GM18505 (cell line): ENCODE results near the gene BMP15.

ENCODE experiments used
- ATAC-seq: cut with Tn5 transposase; IDR thresholded peaks from one replicate; pipeline ENCODE4 v1.9.1; 2021; ENCODE audit not compliant: unreplicated experiment
- POLR2A ChIP-seq: IDR thresholded peaks from 4 replicates; pipeline ENCODE4 v1.6.1; 2011; ENCODE audit warnings: borderline replicate concordance; ENCODE audit not compliant: insufficient read depth, insufficient read length; ENCODE audit errors: extremely low read depth

BMP15 gene

GRCh38 chrX:50942471-50942870 is 31.9 kb downstream of the BMP15 start:
- TF ChIP-seq POLR2A, result no peak
- ATAC-seq, result no peak

GRCh38 chrX:50952406-50952805 is 41.9 kb downstream of the BMP15 start:
- ATAC-seq, result no peak
- TF ChIP-seq POLR2A, result no peak

DNA sequence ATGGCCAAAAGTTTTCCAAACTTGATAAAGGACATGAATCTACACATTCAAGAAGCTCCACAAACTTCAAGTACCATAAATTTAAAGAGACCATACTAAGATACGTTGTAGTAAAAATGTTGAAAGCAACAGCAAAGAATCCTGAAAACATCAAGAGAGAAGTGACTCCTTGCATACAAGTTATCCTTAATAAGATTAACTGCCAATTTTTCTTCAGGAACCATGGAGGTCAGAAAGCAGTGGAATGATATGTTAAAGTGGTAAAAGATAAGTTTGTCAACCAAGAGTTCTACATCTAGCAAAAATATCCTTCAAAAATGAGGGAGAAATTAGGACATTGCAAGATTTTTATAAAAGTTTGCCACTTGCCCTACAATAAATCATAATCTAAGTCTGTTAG is 43.3 kb downstream of the BMP15 start:
- ATAC-seq, result no peak
- no peak for TF ChIP-seq POLR2A

DNA sequence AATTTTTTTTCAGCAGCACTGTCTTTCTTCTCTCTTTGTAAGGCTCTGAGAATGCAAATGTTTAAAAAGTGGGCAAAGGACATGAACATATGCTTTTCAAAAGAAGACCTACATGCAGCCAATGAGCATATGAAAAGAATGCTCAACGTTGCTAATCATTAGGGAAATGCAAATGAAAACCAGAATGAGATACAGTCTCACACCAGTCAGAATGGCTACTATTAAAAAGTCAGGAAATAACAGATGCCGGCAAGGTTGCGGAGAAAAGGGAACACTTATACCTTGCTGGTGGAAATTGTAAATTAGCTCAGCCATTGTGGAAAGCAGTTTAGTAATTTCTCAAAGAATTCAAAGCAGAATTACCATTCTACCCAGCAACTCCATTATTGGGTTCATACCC is 51.6 kb downstream of the BMP15 start:
- TF ChIP-seq POLR2A, result no peak
- no peak for ATAC-seq

DNA sequence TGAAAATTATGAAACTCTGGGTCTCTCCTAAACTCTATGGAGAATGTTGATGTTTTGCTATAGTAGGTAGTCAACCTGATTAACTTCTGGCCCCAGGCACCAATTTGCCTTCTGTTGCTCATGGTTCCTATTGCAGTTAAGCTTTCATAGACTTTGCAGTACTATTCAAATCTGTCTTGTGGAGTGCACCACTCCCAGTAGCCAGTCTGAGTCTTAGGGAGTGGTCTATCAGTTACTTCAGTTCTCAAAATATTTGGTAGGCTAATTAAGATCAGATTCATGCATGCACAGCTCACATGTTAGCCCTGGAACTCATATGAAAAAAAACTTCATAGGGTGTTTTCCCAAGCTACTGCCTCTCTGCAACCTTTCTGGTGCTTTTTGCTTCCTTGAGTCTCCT is 53.3 kb downstream of the BMP15 start:
- no peak for ATAC-seq
- TF ChIP-seq POLR2A, result no peak
